ENCODE results near the gene RBMS1.

DNA sequence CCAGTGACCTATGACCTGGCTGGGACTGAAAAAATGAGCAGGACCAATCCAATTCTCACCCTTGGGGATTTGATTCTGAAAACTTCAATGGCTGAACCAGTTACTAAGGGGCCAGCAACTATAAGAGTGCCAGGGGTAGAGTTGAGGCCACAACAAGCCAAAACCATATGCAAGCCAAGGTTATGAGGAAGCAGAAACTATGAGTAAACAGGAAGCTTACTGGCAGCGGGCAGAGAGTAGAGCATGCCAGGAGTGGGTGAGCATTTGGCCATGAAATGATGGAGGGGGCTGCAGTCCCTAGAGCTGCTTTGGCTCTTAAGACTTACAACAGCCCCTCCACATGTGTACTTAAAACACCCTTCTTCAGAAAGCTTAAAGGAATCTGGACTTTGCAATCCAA lies 82.4 kb downstream of the RBMS1 start:
- TF ChIP-seq, protein P1, sequence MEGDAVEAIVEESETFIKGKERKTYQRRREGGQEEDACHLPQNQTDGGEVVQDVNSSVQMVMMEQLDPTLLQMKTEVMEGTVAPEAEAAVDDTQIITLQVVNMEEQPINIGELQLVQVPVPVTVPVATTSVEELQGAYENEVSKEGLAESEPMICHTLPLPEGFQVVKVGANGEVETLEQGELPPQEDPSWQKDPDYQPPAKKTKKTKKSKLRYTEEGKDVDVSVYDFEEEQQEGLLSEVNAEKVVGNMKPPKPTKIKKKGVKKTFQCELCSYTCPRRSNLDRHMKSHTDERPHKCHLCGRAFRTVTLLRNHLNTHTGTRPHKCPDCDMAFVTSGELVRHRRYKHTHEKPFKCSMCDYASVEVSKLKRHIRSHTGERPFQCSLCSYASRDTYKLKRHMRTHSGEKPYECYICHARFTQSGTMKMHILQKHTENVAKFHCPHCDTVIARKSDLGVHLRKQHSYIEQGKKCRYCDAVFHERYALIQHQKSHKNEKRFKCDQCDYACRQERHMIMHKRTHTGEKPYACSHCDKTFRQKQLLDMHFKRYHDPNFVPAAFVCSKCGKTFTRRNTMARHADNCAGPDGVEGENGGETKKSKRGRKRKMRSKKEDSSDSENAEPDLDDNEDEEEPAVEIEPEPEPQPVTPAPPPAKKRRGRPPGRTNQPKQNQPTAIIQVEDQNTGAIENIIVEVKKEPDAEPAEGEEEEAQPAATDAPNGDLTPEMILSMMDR (IDR thresholded peaks at IDR 0.05; ENCODE audit: poor library complexity, severe bottlenecking), result no peak
- TF ChIP-seq REST (IDR thresholded peaks at IDR 0.05; ENCODE audit: borderline replicate concordance), result no peak
- no peak for TF ChIP-seq POLR2AphosphoS5 (IDR thresholded peaks at IDR 0.05)
- TF ChIP-seq EZH2 (IDR thresholded peaks at IDR 0.05; ENCODE audit: borderline replicate concordance, insufficient read depth, low read length, poor library complexity, severe bottlenecking), result no peak
- TF ChIP-seq TAF1 (IDR thresholded peaks at IDR 0.05; ENCODE audit: low read depth), result no peak
- TF ChIP-seq SMC3 (conservative IDR thresholded peaks at IDR 0.05; ENCODE audit: poor library complexity), result no peak
- TF ChIP-seq EP300 (conservative IDR thresholded peaks at IDR 0.05; ENCODE audit: poor library complexity, severe bottlenecking), result no peak
- TF ChIP-seq MXI1 (conservative IDR thresholded peaks at IDR 0.05; ENCODE audit: poor library complexity, severe bottlenecking), result no peak
- TF ChIP-seq RAD21 (conservative IDR thresholded peaks at IDR 0.05), result no peak

Measured in neural cell (in vitro differentiated cells).